GM06990 (cell line): ENCODE results near the gene ABHD11.
A peak's percentile ranks its signal among the peaks of the same experiment; 100 is the strongest.

Experiments used
- DNase-seq: peaks from one replicate; pipeline ENCODE4 v3.0.0-alpha.2; 2011; ENCODE audit not compliant: insufficient read length; ENCODE audit errors: extremely low read depth
- H3K27me3 ChIP-seq: replicated peaks from 2 replicates; pipeline ENCODE4 v1.6.0; 2011; ENCODE audit warnings: low read length; ENCODE audit not compliant: control insufficient read depth, insufficient read depth
- H3K36me3 ChIP-seq: 2 replicates; pipeline ENCODE4 v1.5.1; 2011; ENCODE audit warnings: low read length; ENCODE audit not compliant: control insufficient read depth, insufficient read depth
- H3K4me3 ChIP-seq: replicated peaks from 2 replicates; pipeline ENCODE4 v1.5.1; 2011; ENCODE audit warnings: low read depth, mild to moderate bottlenecking, control low read depth, low read length
- TF ChIP-seq, protein P1 (sequence below): IDR thresholded peaks from 2 replicates; pipeline ENCODE4 v1.5.1; 2011; ENCODE audit warnings: low read length, control low read depth, mild to moderate bottlenecking, inconsistent platforms; ENCODE audit not compliant: insufficient read depth, poor library complexity, severe bottlenecking

Gene ABHD11

DNA sequence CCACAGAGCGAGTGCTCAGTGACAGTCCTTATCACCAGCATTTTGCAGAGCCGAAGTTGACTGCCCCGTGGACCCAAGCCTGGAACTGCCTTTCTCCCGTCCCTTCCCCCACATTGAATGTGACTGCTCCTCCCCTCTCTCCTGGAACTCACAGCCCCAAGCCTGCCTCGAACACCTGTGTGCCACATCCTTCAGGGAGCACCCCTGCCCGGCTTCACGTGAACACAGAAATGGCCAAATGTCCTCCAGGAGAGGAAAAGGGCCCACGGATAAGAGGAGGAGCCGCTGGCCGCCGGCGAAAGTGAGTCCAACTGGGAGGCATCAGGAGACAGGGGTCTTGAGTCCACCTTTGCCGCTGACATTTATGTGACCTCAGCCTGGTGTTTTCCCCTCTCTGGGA is 35.4 kb downstream of the ABHD11 start:
- DNase-seq: no peak
- H3K27me3 ChIP-seq: no peaks in the 10 kb centered on the region
- no peak overlapping the region for H3K4me3 ChIP-seq
- peaks cover 8% of the 10 kb centered on the region for H3K36me3 ChIP-seq
- TF ChIP-seq, protein P1, sequence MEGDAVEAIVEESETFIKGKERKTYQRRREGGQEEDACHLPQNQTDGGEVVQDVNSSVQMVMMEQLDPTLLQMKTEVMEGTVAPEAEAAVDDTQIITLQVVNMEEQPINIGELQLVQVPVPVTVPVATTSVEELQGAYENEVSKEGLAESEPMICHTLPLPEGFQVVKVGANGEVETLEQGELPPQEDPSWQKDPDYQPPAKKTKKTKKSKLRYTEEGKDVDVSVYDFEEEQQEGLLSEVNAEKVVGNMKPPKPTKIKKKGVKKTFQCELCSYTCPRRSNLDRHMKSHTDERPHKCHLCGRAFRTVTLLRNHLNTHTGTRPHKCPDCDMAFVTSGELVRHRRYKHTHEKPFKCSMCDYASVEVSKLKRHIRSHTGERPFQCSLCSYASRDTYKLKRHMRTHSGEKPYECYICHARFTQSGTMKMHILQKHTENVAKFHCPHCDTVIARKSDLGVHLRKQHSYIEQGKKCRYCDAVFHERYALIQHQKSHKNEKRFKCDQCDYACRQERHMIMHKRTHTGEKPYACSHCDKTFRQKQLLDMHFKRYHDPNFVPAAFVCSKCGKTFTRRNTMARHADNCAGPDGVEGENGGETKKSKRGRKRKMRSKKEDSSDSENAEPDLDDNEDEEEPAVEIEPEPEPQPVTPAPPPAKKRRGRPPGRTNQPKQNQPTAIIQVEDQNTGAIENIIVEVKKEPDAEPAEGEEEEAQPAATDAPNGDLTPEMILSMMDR: no peak

DNA sequence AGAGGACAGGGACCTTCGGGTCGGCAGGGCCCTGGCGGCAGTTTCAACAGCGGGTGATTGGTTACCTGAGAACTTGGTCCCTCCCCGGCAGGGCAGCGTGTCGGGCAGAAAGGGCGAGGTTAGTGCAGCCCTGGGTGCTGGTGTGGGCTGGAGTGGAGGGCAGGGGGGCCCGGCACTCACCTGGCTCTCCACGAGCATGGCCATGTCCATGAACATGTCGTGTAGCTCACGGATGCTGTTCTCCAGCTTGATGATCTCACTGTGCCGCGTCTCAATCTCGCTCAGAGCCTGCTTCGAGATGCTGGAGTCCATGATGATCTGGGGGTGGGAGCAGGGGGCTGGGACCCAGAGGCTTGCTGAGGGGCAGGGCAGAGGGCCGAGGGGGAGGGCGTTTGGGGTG is 35.9 kb downstream of the ABHD11 start:
- H3K36me3 ChIP-seq: peaks cover 10% of the 10 kb centered on the region
- no peaks in the 10 kb centered on the region for H3K27me3 ChIP-seq
- TF ChIP-seq, protein P1: no peak
- no peak overlapping the region for H3K4me3 ChIP-seq
- no peak for DNase-seq

DNA sequence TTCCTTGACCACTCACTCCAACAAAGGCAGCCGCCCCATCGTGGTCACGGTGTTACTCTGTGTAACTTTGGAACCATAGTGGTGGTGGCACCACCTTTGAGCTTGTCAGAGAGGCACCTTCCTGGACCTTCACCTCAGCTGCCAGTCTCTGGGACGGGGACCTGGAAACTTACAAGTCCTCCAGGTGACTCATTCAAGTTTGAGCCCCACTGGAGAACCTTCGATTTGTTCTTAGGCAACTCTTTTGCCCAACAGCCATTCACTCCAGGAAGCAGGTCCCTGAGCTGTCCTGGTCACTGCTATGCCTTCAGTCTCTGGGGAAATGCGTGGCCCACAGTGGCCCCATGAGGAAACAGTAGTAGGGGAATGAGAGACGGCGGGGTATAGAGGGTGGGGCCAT is 36.4 kb downstream of the ABHD11 start:
- H3K36me3 ChIP-seq: peaks cover 13% of the 10 kb centered on the region
- TF ChIP-seq, protein P1: no peak
- DNase-seq: no peak
- no peaks in the 10 kb centered on the region for H3K27me3 ChIP-seq
- no peak overlapping the region for H3K4me3 ChIP-seq

DNA sequence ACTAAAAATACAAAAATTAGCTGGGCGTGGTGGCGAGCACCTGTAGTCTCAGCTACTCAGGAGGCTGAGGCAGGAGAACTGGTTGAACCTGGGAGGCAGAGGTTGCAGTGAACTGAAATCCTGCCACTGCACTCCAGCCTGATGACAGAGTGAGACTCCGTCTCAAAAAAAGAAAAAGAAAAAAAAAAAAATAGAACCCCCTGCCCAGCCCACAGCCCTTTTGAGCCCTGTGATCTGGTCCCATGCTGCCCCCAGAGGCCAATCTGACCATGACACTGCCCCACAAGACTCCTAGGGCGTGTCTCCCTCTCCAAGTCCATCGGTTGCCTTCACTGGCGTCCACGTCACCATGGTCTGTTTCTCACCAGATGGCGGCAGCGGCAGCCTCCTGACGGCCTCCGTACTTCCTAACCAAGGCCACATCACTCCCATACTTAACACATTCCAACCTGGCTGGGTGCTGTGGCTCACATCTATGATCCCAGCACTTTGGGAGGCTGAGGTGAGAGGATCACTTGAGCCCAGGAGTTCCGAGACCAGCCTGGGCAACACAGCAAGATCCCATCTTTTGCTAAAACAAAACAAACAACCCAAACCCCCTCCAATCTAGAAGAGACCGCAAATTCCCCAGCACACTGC is 37.1 kb downstream of the ABHD11 start:
- TF ChIP-seq, protein P1: peak; percentile 69
- H3K36me3 ChIP-seq: peaks cover 15% of the 10 kb centered on the region

DNA sequence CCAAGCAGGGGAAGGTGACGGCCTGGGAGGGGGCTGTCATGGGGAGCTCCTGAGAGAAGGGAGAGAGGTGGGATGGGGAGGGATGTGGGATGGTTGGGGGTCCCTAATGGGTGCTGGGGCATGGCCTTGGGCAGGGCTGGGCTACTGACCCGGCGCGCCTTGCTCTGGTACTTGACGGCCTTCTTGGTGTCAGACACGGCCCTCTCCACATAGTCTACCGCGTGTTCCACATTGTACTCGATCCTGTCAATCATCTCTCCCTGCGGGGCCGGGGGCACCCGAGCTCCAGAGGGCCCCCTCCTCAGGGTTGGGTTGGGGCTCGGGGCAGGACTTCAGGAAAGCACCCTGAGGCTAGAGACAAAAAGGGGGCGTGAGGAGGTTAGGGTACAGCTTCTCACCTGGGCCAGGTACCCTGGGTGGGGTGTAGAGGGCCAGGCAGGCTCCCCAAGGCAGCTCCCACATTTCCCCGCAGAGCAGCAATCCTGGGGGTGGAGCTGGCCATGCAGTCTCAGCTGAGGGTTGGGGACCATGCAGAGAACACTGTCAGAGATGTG is 37.9 kb downstream of the ABHD11 start:
- H3K27me3 ChIP-seq: no peaks in the 10 kb centered on the region
- DNase-seq: no peak
- peaks cover 20% of the 10 kb centered on the region for H3K36me3 ChIP-seq
- TF ChIP-seq, protein P1: no peak
- H3K4me3 ChIP-seq: no peak overlapping the region

More for the DNA sequence above, 37.1 kb downstream of the ABHD11 start:
- no peaks in the 10 kb centered on the region for H3K27me3 ChIP-seq
- DNase-seq: no peak
- no peak overlapping the region for H3K4me3 ChIP-seq
